ENCODE measurements around the gene DZIP3.
A peak's percentile ranks its signal among the peaks of the same experiment; 100 is the strongest.

Gene DZIP3

GRCh38 chr3:108569336-108569735 lies 20.2 kb upstream of the DZIP3 start:
- in situ Hi-C loops (cut with MboI; ENCODE audit: low sequenced_read_pairs): no loop called here
- H3K9me3 ChIP-seq: no peaks in the 10 kb centered on the region
- H3K4me3 ChIP-seq: no peak overlapping the region
- H3K4me1 ChIP-seq: peaks cover 7% of the 10 kb centered on the region
- peaks cover 44% of the 10 kb centered on the region for H3K36me3 ChIP-seq (replicated peaks)
- no peak for DNase-seq (ENCODE audit: low spot score in 2 of 2)
- no peaks in the 10 kb centered on the region for H3K27me3 ChIP-seq (ENCODE audit: low read depth)

- peaks cover 22% of the 10 kb centered on the region for H3K4me1 ChIP-seq
- no peak for DNase-seq (ENCODE audit: low spot score in 2 of 2)
- H3K4me3 ChIP-seq: no peak overlapping the region
- in situ Hi-C loops (cut with MboI; ENCODE audit: low sequenced_read_pairs): no loop called here
- H3K36me3 ChIP-seq (replicated peaks): peaks cover 55% of the 10 kb centered on the region
- H3K9me3 ChIP-seq: no peaks in the 10 kb centered on the region
- H3K27me3 ChIP-seq (ENCODE audit: low read depth): no peaks in the 10 kb centered on the region
Observed at GRCh38 chr3:108578064-108578463, 11.5 kb upstream of the DZIP3 start.

GRCh38 chr3:108588601-108589000 lies 921 bp upstream of the DZIP3 start:
- H3K4me3 ChIP-seq: peak overlapping the region; percentile 81
- in situ Hi-C loops (cut with MboI; ENCODE audit: low sequenced_read_pairs): no loop called here
- H3K9me3 ChIP-seq: no peaks in the 10 kb centered on the region
- no peaks in the 10 kb centered on the region for H3K27me3 ChIP-seq (ENCODE audit: low read depth)
- peaks cover 14% of the 10 kb centered on the region for H3K36me3 ChIP-seq (replicated peaks)
- H3K4me1 ChIP-seq: peaks cover 21% of the 10 kb centered on the region
- no peak for DNase-seq (ENCODE audit: low spot score in 2 of 2)

- Histone ChIP-seq H3K27me3 (ENCODE audit: low read depth) (no peaks in the 10 kb centered on the region), H3K36me3 (replicated peaks) (peaks cover under 1% of the 10 kb centered on the region), H3K9me3 (no peaks in the 10 kb centered on the region), H3K4me3 (peak overlapping the region; percentile 81), H3K4me1 (peaks cover 17% of the 10 kb centered on the region)
- in situ Hi-C loops (cut with MboI; ENCODE audit: low sequenced_read_pairs): no loop called here
- DNase-seq (ENCODE audit: low spot score in 2 of 2): no peak
Observed at GRCh38 chr3:108589998-108590323, 439 bp downstream of the DZIP3 start.

- no peak for DNase-seq (ENCODE audit: low spot score in 2 of 2)
- H3K4me3 ChIP-seq: peak overlapping the region; percentile 81
- in situ Hi-C loops (cut with MboI; ENCODE audit: low sequenced_read_pairs): no loop called here
- peaks cover 12% of the 10 kb centered on the region for H3K4me1 ChIP-seq
- no peaks in the 10 kb centered on the region for H3K27me3 ChIP-seq (ENCODE audit: low read depth)
- H3K36me3 ChIP-seq (replicated peaks): no peaks in the 10 kb centered on the region
- no peaks in the 10 kb centered on the region for H3K9me3 ChIP-seq
Observed at GRCh38 chr3:108590460-108590859, 938 bp downstream of the DZIP3 start.

- Histone ChIP-seq H3K4me3 (no peak overlapping the region), H3K9me3 (no peaks in the 10 kb centered on the region), H3K27me3 (ENCODE audit: low read depth) (no peaks in the 10 kb centered on the region), H3K36me3 (replicated peaks) (no peaks in the 10 kb centered on the region; the same call in 1 of the 2 replicates), H3K4me1 (no peaks in the 10 kb centered on the region; the same call in 1 of the 2 replicates)
- DNase-seq (ENCODE audit: low spot score in 2 of 2): no peak
- in situ Hi-C loops (cut with MboI; ENCODE audit: low sequenced_read_pairs): no loop called here
Observed at GRCh38 chr3:108595321-108595720, 5.8 kb downstream of the DZIP3 start.

- DNase-seq (ENCODE audit: low spot score in 2 of 2): no peak
- in situ Hi-C loops (cut with MboI; ENCODE audit: low sequenced_read_pairs): no loop called here
- H3K36me3 ChIP-seq (replicated peaks): no peaks in the 10 kb centered on the region; the same call in 1 of the 2 replicates
- H3K27me3 ChIP-seq (ENCODE audit: low read depth): no peaks in the 10 kb centered on the region
- H3K9me3 ChIP-seq: peaks cover 3% of the 10 kb centered on the region; the same call in 1 of the 2 replicates
- no peak overlapping the region for H3K4me3 ChIP-seq
- no peaks in the 10 kb centered on the region for H3K4me1 ChIP-seq
Observed at GRCh38 chr3:108598375-108598774, 8.9 kb downstream of the DZIP3 start.

- no peak for DNase-seq (ENCODE audit: low spot score in 2 of 2)
- Histone ChIP-seq H3K36me3 (replicated peaks) (no peaks in the 10 kb centered on the region; the same call in 1 of the 2 replicates), H3K9me3 (peaks cover 3% of the 10 kb centered on the region; the same call in 1 of the 2 replicates), H3K4me3 (no peak overlapping the region), H3K4me1 (no peaks in the 10 kb centered on the region), H3K27me3 (ENCODE audit: low read depth) (no peaks in the 10 kb centered on the region)
- in situ Hi-C loops (cut with MboI; ENCODE audit: low sequenced_read_pairs): no loop called here
Observed at GRCh38 chr3:108599677-108600409, 10.3 kb downstream of the DZIP3 start.

GRCh38 chr3:108602249-108602934 lies 12.9 kb downstream of the DZIP3 start:
- H3K36me3 ChIP-seq (replicated peaks): no peaks in the 10 kb centered on the region; the same call in 1 of the 2 replicates
- in situ Hi-C loops (cut with MboI; ENCODE audit: low sequenced_read_pairs): no loop called here
- H3K27me3 ChIP-seq (ENCODE audit: low read depth): no peaks in the 10 kb centered on the region
- no peaks in the 10 kb centered on the region for H3K4me1 ChIP-seq
- no peak overlapping the region for H3K4me3 ChIP-seq
- DNase-seq (ENCODE audit: low spot score in 2 of 2): no peak
- peaks cover 3% of the 10 kb centered on the region; the same call in 1 of the 2 replicates for H3K9me3 ChIP-seq

GRCh38 chr3:108602935-108603294 lies 13.4 kb downstream of the DZIP3 start:
- H3K27me3 ChIP-seq (ENCODE audit: low read depth): no peaks in the 10 kb centered on the region
- in situ Hi-C loops (cut with MboI; ENCODE audit: low sequenced_read_pairs): no loop called here
- no peaks in the 10 kb centered on the region; the same call in 1 of the 2 replicates for H3K36me3 ChIP-seq (replicated peaks)
- peaks cover 3% of the 10 kb centered on the region; the same call in 1 of the 2 replicates for H3K9me3 ChIP-seq
- no peak for DNase-seq (ENCODE audit: low spot score in 2 of 2)
- no peaks in the 10 kb centered on the region for H3K4me1 ChIP-seq
- no peak overlapping the region for H3K4me3 ChIP-seq

- in situ Hi-C loops (cut with MboI; ENCODE audit: low sequenced_read_pairs): no loop called here
- Histone ChIP-seq H3K4me1 (no peaks in the 10 kb centered on the region), H3K9me3 (peaks cover 3% of the 10 kb centered on the region; the same call in 1 of the 2 replicates), H3K36me3 (replicated peaks) (no peaks in the 10 kb centered on the region; the same call in 1 of the 2 replicates), H3K4me3 (no peak overlapping the region), H3K27me3 (ENCODE audit: low read depth) (no peaks in the 10 kb centered on the region)
- DNase-seq (ENCODE audit: low spot score in 2 of 2): no peak
Observed at GRCh38 chr3:108603691-108604090, 14.2 kb downstream of the DZIP3 start.

- Histone ChIP-seq H3K4me1 (no peaks in the 10 kb centered on the region), H3K9me3 (peaks cover 3% of the 10 kb centered on the region; the same call in 1 of the 2 replicates), H3K36me3 (replicated peaks) (no peaks in the 10 kb centered on the region; the same call in 1 of the 2 replicates), H3K4me3 (no peak overlapping the region), H3K27me3 (ENCODE audit: low read depth) (no peaks in the 10 kb centered on the region)
- DNase-seq (ENCODE audit: low spot score in 2 of 2): no peak
- in situ Hi-C loops (cut with MboI; ENCODE audit: low sequenced_read_pairs): no loop called here
Observed at GRCh38 chr3:108605028-108605427, 15.5 kb downstream of the DZIP3 start.

GRCh38 chr3:108605491-108605890 lies 16.0 kb downstream of the DZIP3 start:
- H3K27me3 ChIP-seq (ENCODE audit: low read depth): no peaks in the 10 kb centered on the region
- no peaks in the 10 kb centered on the region for H3K4me1 ChIP-seq
- no peaks in the 10 kb centered on the region; the same call in 1 of the 2 replicates for H3K36me3 ChIP-seq (replicated peaks)
- in situ Hi-C loops (cut with MboI; ENCODE audit: low sequenced_read_pairs): no loop called here
- no peak for DNase-seq (ENCODE audit: low spot score in 2 of 2)
- peaks cover 3% of the 10 kb centered on the region; the same call in 1 of the 2 replicates for H3K9me3 ChIP-seq
- H3K4me3 ChIP-seq: no peak overlapping the region

- H3K4me1 ChIP-seq: no peaks in the 10 kb centered on the region
- H3K4me3 ChIP-seq: no peak overlapping the region
- DNase-seq (ENCODE audit: low spot score in 2 of 2): no peak
- H3K36me3 ChIP-seq (replicated peaks): no peaks in the 10 kb centered on the region
- H3K27me3 ChIP-seq (ENCODE audit: low read depth): no peaks in the 10 kb centered on the region
- no peaks in the 10 kb centered on the region for H3K9me3 ChIP-seq
- in situ Hi-C loops (cut with MboI; ENCODE audit: low sequenced_read_pairs): no loop called here
Observed at GRCh38 chr3:108608750-108609149, 19.2 kb downstream of the DZIP3 start.

Data from HAP-1 (cell line).